Measurements from ENCODE around the gene THEM5.

THEM5 gene

GRCh38 chr1:151801310-151801820, 52.1 kb downstream of the THEM5 start:
- DNase-seq (ENCODE audit: low read depth in 2 of 2), result no peak

DNA sequence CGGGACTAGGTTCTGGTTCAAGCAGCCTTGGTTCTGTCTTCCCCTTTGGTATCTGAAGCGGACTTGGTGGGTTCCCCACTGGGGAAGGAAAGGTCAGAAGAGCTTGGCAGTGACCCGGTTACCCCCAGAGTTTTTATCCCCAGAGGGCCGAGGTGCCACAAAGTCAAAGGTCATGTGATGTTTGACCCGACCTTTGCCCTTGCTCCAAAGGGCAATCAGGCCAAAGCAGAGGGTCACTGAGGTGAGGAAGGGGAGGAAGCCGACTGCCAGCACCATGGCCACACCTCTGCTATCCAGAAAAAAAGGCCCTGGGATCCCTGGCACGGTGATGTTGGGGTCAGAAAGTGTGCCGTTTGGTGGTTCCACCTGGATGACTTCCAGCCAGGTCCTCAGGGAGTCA, 52.7 kb downstream of the THEM5 start:
- DNase-seq (ENCODE audit: low read depth in 2 of 2), result no peak

DNA sequence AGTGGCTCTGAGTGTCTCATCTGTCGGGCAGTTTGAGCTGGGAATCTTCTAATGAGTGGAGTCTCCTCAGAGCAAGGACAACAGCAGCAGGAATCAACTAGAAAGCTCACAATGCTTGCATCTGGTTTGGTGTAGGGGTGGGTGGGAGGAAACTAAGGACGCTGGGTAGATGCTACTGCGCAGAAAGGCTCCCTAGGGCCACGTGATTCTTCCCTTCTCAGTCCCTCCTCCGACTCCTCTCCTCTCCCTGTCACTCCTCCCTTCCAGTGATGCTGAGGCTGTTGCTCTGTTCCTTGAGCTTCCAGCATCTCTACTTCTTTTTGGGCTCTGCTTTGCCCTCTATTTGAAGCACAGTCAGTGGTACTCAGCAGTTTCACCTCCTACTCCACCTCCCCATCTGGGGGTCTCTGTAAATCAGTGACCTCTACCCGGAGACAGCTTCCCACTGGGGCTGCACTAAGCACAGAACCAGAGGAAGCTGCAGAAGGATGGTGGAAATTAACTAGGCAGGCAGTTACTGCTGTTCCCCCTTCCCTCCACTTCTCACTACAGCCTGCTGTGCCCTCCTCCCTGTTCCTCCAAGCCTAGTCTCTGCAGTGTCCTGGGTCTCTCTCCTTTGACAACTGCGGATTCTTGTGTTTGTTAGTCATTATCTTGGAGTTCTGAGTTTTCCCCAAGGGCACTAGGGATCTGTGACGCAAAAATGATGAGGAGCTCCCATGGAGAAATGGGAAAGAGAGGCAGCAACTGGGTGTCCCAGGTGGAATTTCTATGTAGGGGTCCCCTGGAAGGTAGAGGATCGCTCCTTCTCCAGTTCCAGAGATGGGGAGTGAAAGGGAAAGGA, 54.1 kb downstream of the THEM5 start:
- DNase-seq (ENCODE audit: low read depth in 2 of 2), result no peak

DNA sequence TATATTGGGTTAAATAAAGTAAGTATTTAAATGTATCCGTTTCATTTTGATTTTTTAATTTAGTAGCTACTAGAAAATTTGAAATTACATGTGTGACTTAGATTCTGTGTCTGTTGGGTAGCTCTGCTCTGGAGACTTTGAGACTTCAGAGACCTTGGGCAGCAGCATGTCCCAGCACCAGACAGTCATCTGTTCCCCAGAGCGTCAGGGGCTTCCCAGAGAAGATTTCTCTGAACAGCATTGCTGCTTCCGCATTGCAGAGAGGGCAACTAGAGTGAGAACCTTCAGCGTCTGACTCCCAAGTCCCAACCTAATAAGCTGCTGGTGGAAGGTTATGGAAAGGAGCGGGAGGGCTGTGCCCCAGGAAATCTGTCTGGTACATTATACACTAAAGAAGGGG, 54.9 kb downstream of the THEM5 start:
- DNase-seq (ENCODE audit: low read depth in 2 of 2), result no peak
